ENCODE results near the gene GFRA1. TPM values are rescaled to one million over a fixed set of nuclear protein-coding genes. Genes with fewer than 3 reads are reported as not detected.

GFRA1 gene
- total RNA-seq, 4 donors from 2014 or later, result 21.0 to 62.5 (median 59.3) TPM

DNA sequence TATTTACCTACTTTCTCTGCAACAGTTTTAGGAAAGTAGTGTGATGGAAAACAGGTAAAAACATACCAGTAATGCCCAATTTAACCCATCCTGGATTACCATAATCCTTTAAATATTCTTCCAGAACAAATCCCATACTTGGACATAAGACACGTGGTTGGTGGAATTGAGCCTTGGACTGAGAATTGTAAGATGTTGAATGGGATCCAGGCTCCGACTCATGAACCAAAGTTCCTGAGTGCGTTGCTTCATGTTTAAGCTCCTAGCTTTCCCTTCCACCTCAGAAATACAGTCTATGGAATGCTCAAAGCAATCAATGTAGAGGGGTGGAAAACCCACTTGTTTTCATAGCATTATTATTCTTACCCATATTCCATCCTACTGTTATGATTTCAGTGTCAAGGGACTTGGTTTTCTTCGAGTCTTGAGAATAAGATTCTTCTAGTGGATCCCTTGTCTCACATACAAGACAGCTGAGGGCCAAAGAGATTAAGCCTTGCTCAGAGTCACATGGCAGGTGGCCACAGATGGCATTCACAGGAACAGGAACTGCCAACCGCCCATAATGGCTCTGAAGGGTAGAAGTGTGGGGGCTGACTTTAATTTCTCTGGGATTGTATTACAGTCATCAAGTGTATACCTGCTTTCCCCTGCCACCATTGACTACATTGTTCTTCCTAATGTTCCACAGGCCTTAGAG is 171.2 kb downstream of the GFRA1 start:
- Histone ChIP-seq H3K4me1 (no peaks in the 10 kb centered on the region), H3K4me3 (no peak overlapping the region), H3K9me3 (no peaks in the 10 kb centered on the region), H3K36me3 (no peaks in the 10 kb centered on the region), H3K27ac (no peak overlapping the region), H3K27me3 (peaks cover 11% of the 10 kb centered on the region)
- TF ChIP-seq, protein P1, sequence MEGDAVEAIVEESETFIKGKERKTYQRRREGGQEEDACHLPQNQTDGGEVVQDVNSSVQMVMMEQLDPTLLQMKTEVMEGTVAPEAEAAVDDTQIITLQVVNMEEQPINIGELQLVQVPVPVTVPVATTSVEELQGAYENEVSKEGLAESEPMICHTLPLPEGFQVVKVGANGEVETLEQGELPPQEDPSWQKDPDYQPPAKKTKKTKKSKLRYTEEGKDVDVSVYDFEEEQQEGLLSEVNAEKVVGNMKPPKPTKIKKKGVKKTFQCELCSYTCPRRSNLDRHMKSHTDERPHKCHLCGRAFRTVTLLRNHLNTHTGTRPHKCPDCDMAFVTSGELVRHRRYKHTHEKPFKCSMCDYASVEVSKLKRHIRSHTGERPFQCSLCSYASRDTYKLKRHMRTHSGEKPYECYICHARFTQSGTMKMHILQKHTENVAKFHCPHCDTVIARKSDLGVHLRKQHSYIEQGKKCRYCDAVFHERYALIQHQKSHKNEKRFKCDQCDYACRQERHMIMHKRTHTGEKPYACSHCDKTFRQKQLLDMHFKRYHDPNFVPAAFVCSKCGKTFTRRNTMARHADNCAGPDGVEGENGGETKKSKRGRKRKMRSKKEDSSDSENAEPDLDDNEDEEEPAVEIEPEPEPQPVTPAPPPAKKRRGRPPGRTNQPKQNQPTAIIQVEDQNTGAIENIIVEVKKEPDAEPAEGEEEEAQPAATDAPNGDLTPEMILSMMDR (IDR thresholded peaks at IDR 0.05), result no peak
- TF ChIP-seq EP300 (IDR thresholded peaks at IDR 0.05), result no peak
- no peak for TF ChIP-seq POLR2A (IDR thresholded peaks at IDR 0.05)
- TF ChIP-seq POLR2AphosphoS5 (IDR thresholded peaks at IDR 0.05), result no peak
- no peak for ATAC-seq
- 62 to 89% methylated on average over 5 of the region's 5 CpGs for WGBS, 2 donors (ENCODE audit: low coverage in 1 of 2)

DNA sequence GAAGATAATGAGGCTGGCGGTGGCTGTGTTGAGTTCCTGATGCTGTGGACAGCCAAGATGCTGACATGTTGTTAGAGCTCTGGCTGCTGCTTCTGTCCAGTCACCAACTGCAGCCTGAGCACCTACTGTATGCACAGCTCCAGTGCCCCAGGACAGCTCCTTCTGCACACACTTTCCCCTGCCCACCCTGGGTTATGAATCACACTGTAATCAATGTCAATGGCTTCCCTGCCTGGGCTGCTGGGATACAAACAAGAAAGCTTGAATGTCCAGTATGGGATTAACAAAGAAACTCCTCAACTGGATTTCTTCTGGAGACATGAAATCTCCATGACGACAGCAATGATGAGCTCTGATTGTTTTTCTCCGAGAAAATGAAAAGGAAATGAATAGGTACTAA is 172.0 kb downstream of the GFRA1 start:
- Histone ChIP-seq H3K9me3 (no peaks in the 10 kb centered on the region), H3K36me3 (no peaks in the 10 kb centered on the region), H3K27me3 (peaks cover 11% of the 10 kb centered on the region), H3K4me3 (no peak overlapping the region), H3K27ac (no peak overlapping the region), H3K4me1 (no peaks in the 10 kb centered on the region)
- TF ChIP-seq EP300 (IDR thresholded peaks at IDR 0.05) (no peak), POLR2A (IDR thresholded peaks at IDR 0.05) (no peak)
- ATAC-seq, result no peak
- WGBS, 2 donors (ENCODE audit: low coverage in 1 of 2), result 95% methylated on average over 3 of the region's 3 CpGs; no CpG with 5 or more reads in 1 of the 2 donors

DNA sequence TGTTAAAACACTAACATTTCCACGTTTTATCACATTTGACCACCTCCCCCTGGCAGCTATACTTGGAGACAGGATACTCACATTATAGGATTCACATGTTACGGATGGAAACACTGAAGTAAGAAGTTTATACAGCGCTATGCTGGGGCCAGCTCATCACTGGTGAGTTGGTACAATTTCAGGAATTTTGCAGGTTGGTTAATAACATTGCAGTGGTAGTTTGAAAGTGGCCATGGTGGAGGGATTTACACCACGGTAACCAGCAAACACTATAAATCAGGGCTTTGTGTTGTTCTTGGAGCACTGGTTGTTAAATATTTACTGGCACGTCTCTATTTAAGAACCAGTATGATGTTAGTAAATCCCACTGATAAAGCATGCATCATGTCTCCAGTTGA is 174.0 kb downstream of the GFRA1 start:
- no peak for ATAC-seq
- TF ChIP-seq POLR2AphosphoS5 (IDR thresholded peaks at IDR 0.05) (no peak), EP300 (IDR thresholded peaks at IDR 0.05) (no peak), POLR2A (IDR thresholded peaks at IDR 0.05) (no peak)
- TF ChIP-seq, protein P1 (IDR thresholded peaks at IDR 0.05), result no peak
- Histone ChIP-seq H3K27me3 (peaks cover 11% of the 10 kb centered on the region), H3K27ac (no peak overlapping the region), H3K4me3 (no peak overlapping the region), H3K4me1 (no peaks in the 10 kb centered on the region), H3K9me3 (no peaks in the 10 kb centered on the region), H3K36me3 (no peaks in the 10 kb centered on the region)
- WGBS, 2 donors (ENCODE audit: low coverage in 1 of 2), result 29 to 38% methylated on average over 5 of the region's 5 CpGs

DNA sequence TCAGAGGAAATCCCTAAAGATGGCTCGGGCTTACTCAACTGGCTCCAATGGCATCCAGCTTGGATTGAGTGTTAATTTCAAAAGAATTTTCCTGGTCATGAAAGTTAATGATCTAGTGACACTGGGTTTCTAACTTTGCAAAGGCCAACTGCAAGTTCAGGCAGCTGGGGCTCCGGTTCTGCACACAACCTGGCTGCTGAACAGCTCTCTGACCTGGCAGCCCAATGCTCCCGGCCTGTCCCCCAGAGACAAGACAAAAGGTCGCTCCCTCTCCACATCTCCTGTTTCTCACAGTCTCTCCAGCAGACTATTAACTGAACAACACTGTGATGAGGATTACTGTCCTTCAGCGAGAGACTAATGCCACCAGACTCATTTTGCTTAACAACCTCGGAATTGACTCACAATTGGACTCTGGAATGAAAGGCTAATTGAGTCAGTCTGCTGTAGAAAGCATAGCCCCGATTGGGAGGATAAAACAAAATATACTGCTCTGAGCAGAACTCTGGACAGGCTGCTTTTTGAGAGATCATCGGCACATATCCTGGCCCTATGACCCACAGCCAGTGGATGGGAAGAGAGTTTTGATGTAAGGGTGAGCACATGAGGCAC is 174.5 kb downstream of the GFRA1 start:
- Histone ChIP-seq H3K4me3 (no peak overlapping the region), H3K36me3 (no peaks in the 10 kb centered on the region), H3K4me1 (no peaks in the 10 kb centered on the region), H3K27me3 (peaks cover 11% of the 10 kb centered on the region), H3K9me3 (no peaks in the 10 kb centered on the region), H3K27ac (no peak overlapping the region)
- ATAC-seq, result peak; percentile 42
- WGBS, 2 donors (ENCODE audit: low coverage in 1 of 2), result 66 to 68% methylated on average over 5 to 7 of the region's 8 CpGs
- TF ChIP-seq, protein P1 (IDR thresholded peaks at IDR 0.05), result no peak
- TF ChIP-seq EP300 (IDR thresholded peaks at IDR 0.05), result no peak
- no peak for TF ChIP-seq POLR2A (IDR thresholded peaks at IDR 0.05)
- no peak for TF ChIP-seq POLR2AphosphoS5 (IDR thresholded peaks at IDR 0.05)

DNA sequence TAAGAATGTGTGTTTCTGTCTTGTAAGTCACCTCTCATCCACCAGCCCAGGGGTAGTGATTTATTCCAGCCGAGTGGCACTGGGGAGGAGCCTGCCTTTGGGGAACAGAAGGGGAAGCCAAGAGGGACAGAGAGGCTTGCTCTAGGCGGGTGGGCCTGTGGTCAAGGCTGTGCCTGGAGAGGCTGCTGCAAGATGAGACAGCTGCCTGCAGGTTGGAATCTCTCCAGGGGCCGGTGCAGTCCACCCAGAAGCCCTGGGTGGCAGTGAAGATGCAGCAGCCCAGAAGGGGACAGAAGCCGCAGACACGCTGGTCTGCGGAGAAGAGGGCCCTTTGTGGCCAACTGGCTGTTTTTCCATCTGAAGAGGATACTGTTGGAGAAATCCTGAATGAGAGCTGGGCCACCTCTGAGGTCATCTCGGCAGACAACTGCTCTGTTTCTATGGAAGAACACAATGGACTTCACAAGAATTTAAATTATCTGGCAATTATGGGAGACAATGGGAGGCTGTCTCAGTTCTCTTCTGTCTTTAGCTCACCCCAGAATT is 175.7 kb downstream of the GFRA1 start:
- H3K9me3 ChIP-seq, result no peaks in the 10 kb centered on the region
- 100% methylated on average over 4 of the region's 7 CpGs; no CpG with 5 or more reads in 1 of the 2 donors for WGBS, 2 donors (ENCODE audit: low coverage in 1 of 2)
- no peaks in the 10 kb centered on the region for H3K36me3 ChIP-seq
- TF ChIP-seq EP300 (IDR thresholded peaks at IDR 0.05), result no peak
- no peak for TF ChIP-seq POLR2AphosphoS5 (IDR thresholded peaks at IDR 0.05)
- TF ChIP-seq, protein P1 (IDR thresholded peaks at IDR 0.05), result no peak
- no peak for TF ChIP-seq POLR2A (IDR thresholded peaks at IDR 0.05)
- H3K4me3 ChIP-seq, result no peak overlapping the region
- no peak for ATAC-seq
- H3K27ac ChIP-seq, result no peak overlapping the region
- no peaks in the 10 kb centered on the region for H3K4me1 ChIP-seq
- H3K27me3 ChIP-seq, result peaks cover 11% of the 10 kb centered on the region
